Upper lobe of left lung (tissue), 6 donors: ENCODE measurements around the gene SPSB2. TPM values are rescaled to one million over a fixed set of nuclear protein-coding genes. Genes with fewer than 3 reads are reported as not detected.

Source experiments
- ATAC-seq, 2 donors: fragments of 200-7000 bp; cut with Tn5 transposase; one replicate each; pipeline ENCODE4 v1.9.1; 2022; ENCODE audit warnings: mild to moderate bottlenecking in 2 of 2, moderate library complexity in 2 of 2; ENCODE audit not compliant: low FRiP score in 2 of 2
- DNase-seq, 2 donors: peaks; one replicate each; pipeline ENCODE4 v3.0.0-alpha.2; 2019 to 2020
- H3K27ac ChIP-seq, 4 donors: fragments of 200-600 bp; sonication (generic); one replicate each; pipeline ENCODE4 v1.5.1; 2016 to 2019
- H3K27me3 ChIP-seq, 4 donors: fragments of 200-600 bp; sonication (generic); one replicate each; pipeline ENCODE4 v1.5.1; 2017 to 2019
- H3K36me3 ChIP-seq, 4 donors: fragments of 200-600 bp; sonication (generic); one replicate each; pipeline ENCODE4 v1.5.1; 2016 to 2019
- H3K4me1 ChIP-seq, 4 donors: fragments of 200-600 bp; sonication (generic); one replicate each; pipeline ENCODE4 v1.5.1; 2018 to 2019
- H3K4me3 ChIP-seq, 4 donors: fragments of 200-600 bp; sonication (generic); one replicate each; pipeline ENCODE4 v1.5.1; 2017 to 2019; ENCODE audit warnings: mild to moderate bottlenecking in 2 of 4, moderate library complexity in 1 of 4
- H3K9me3 ChIP-seq, 4 donors: fragments of 200-600 bp; sonication (generic); one replicate each; pipeline ENCODE4 v1.5.1; 2018 to 2019
- CTCF ChIP-seq, 6 experiments: fragments of 450-650 bp in 4 of 6; fragments of 200-600 bp in 2 of 6; sonication (generic) in 2 of 6; IDR thresholded peaks; one replicate each; pipeline ENCODE4 v1.5.1; 2016 to 2019; ENCODE audit warnings: antibody characterized with exemption in 6 of 6
- EP300 ChIP-seq, 4 donors: sonication (generic); formaldehyde crosslinking; IDR thresholded peaks; one replicate each; pipeline ENCODE4 v1.5.1; 2017; ENCODE audit warnings: antibody characterized with exemption in 4 of 4, control low read depth in 2 of 4
- POLR2A ChIP-seq, 4 donors: fragments of 450-650 bp; IDR thresholded peaks; one replicate each; pipeline ENCODE4 v1.5.1; 2016 to 2017; ENCODE audit warnings: antibody characterized with exemption in 4 of 4, mild to moderate bottlenecking in 2 of 4
- POLR2AphosphoS5 ChIP-seq, 2 donors: sonication (generic); formaldehyde crosslinking; IDR thresholded peaks; one replicate each; pipeline ENCODE4 v1.5.1; 2017; ENCODE audit warnings: antibody characterized with exemption in 2 of 2
- WGBS, 2 donors: methylation state at CpG; one replicate each; pipeline ENCODE4 v1.1.5; 2017 to 2018; 5-methylcytosine and 5-hydroxymethylcytosine counted together
- total RNA-seq, 6 donors: library from RNA; depleted of rRNA in 4 of 6; stranded (reverse); fragments of >200 nt in 4 of 6; gene quantifications; one replicate each; pipeline versions ENCODE4 v1.1.0 to v1.2.1, GENCODE V29; 2016 to 2021
- donor health status: DM: no; HTN: no; CAD: no; lungs with moderate emphysema.
- donor health status: DM: no; HTN: yes; CAD: no; lungs with severe emphysema.

The SPSB2 gene
- total RNA-seq, 6 donors from 2014 or later: 27.7 to 63.3 (median 35.0) TPM

- WGBS, 2 donors: 74 to 87% methylated on average over 4 to 12 of the region's 12 CpGs
- Histone ChIP-seq H3K9me3 (no peaks in the 10 kb centered on the region), H3K27me3 (peaks cover 0 to 11% (median 5%) of the 10 kb centered on the region in 4 donors), H3K4me3 (no peak overlapping the region), H3K27ac (no peak overlapping the region), H3K36me3 (no peaks in the 10 kb centered on the region), H3K4me1 (peaks cover 23 to 39% (median 32%) of the 10 kb centered on the region in 4 donors)
- TF ChIP-seq CTCF (IDR thresholded peaks at IDR 0.05) (no peak), POLR2A (IDR thresholded peaks at IDR 0.05) (no peak), POLR2AphosphoS5 (IDR thresholded peaks at IDR 0.05) (no peak), EP300 (IDR thresholded peaks at IDR 0.05) (no peak)
- DNase-seq: peak in 1 of 2 donors; percentile 66
- ATAC-seq: no peak
Measured at GRCh38 chr12:6823182-6824084, 49.7 kb downstream of the SPSB2 start.

GRCh38 chr12:6822426-6823135 is 50.5 kb downstream of the SPSB2 start:
- peaks cover 0 to 6% (median 2%) of the 10 kb centered on the region in 4 donors for H3K36me3 ChIP-seq
- WGBS, 2 donors: 67 to 71% methylated on average over 7 of the region's 7 CpGs
- H3K27me3 ChIP-seq: peaks cover 0 to 11% (median 2%) of the 10 kb centered on the region in 4 donors
- H3K4me1 ChIP-seq: peaks cover 17 to 32% (median 26%) of the 10 kb centered on the region in 4 donors
- TF ChIP-seq POLR2AphosphoS5 (IDR thresholded peaks at IDR 0.05) (no peak), POLR2A (IDR thresholded peaks at IDR 0.05) (no peak), CTCF (IDR thresholded peaks at IDR 0.05) (no peak), EP300 (IDR thresholded peaks at IDR 0.05) (no peak)
- H3K9me3 ChIP-seq: no peaks in the 10 kb centered on the region
- ATAC-seq (no peak), DNase-seq (no peak)
- peak overlapping the region in 3 of 4 donors; percentile 39 to 54 (median 43) for H3K4me3 ChIP-seq
- H3K27ac ChIP-seq: peak overlapping the region in 1 of 4 donors; percentile 82

GRCh38 chr12:6821591-6822425 is 51.3 kb downstream of the SPSB2 start, which contains the start of gene GPR162:
GPR162 (plus strand) TSS chr12:6821821; CDS start chr12:6823899, 2,078 bp downstream.
- peaks cover 12 to 25% (median 19%) of the 10 kb centered on the region in 4 donors for H3K4me1 ChIP-seq
- ATAC-seq (peak; percentile 20 to 79), DNase-seq (peak in 1 of 2 donors; percentile 87)
- no peak for TF ChIP-seq POLR2A (IDR thresholded peaks at IDR 0.05)
- no peak for TF ChIP-seq CTCF (IDR thresholded peaks at IDR 0.05)
- TF ChIP-seq EP300 (IDR thresholded peaks at IDR 0.05): no peak
- TF ChIP-seq POLR2AphosphoS5 (IDR thresholded peaks at IDR 0.05): no peak
- H3K27me3 ChIP-seq: peaks cover 0 to 11% (median 2%) of the 10 kb centered on the region in 4 donors
- peaks cover 0 to 10% (median 2%) of the 10 kb centered on the region in 4 donors for H3K36me3 ChIP-seq
- 2 to 7% methylated on average over 5 to 22 of the region's 28 CpGs for WGBS, 2 donors
- no peaks in the 10 kb centered on the region for H3K9me3 ChIP-seq
- peak within 1 kb of the TSS; percentile 3 to 82 (median 56) for H3K27ac ChIP-seq
- peak within 1 kb of the TSS in 3 of 4 donors; percentile 39 to 54 (median 43) for H3K4me3 ChIP-seq

Other genes starting within 250 kb of the SPSB2 start
- 1 to 10 TPM; 1.3 to 4.4 (median 2.9) TPM for gene LPAR5, start 237.3 kb downstream of the SPSB2 start, total RNA-seq
- gene ACRBP, start 225.9 kb downstream of the SPSB2 start, total RNA-seq: 10 to 100 TPM in 1 of 6 donors, 1 to 10 TPM in 5; 1.8 to 12.6 (median 5.9) TPM
- gene ING4, start 210.2 kb downstream of the SPSB2 start, total RNA-seq: 10 to 100 TPM; 24.3 to 79.6 (median 33.8) TPM
- 10 to 100 TPM; 33.4 to 52.8 (median 43.0) TPM for gene ZNF384, start 183.9 kb downstream of the SPSB2 start, total RNA-seq
- gene PIANP, start 172.5 kb downstream of the SPSB2 start, total RNA-seq: under 1 TPM in 3 of 6 donors, not detected in 3; 0.13 to 0.83 (median 0.39) TPM
- gene COPS7A, start 149.3 kb downstream of the SPSB2 start, total RNA-seq: 10 to 100 TPM; 36.9 to 70.2 (median 63.0) TPM
- gene MLF2, start 120.2 kb downstream of the SPSB2 start, total RNA-seq: 100 to 1,000 TPM; 136 to 221 (median 144) TPM
- gene PTMS, start 106.9 kb downstream of the SPSB2 start, total RNA-seq: 100 to 1,000 TPM; 142 to 463 (median 224) TPM
- gene LAG3, start 100.8 kb downstream of the SPSB2 start, total RNA-seq: 1 to 10 TPM in 4 of 6 donors, under 1 TPM in 2; 0.46 to 2.6 (median 1.5) TPM
- gene CD4, start 83.8 kb downstream of the SPSB2 start, total RNA-seq: 10 to 100 TPM; 10.5 to 86.6 (median 35.6) TPM
- gene GPR162, start 51.5 kb downstream of the SPSB2 start, total RNA-seq: 10 to 100 TPM in 5 of 6 donors, 1 to 10 TPM in 1; 8.1 to 47.1 (median 16.5) TPM
- gene P3H3, start 44.9 kb downstream of the SPSB2 start, total RNA-seq: 10 to 100 TPM in 2 of 6 donors, 1 to 10 TPM in 4; 2.7 to 15.7 (median 7.0) TPM
- gene GNB3, start 32.4 kb downstream of the SPSB2 start, total RNA-seq: 1 to 10 TPM in 2 of 6 donors, under 1 TPM in 3, not detected in 1; 0.44 to 1.4 (median 0.86) TPM
- gene CDCA3, start 22.0 kb downstream of the SPSB2 start, total RNA-seq: 10 to 100 TPM in 1 of 6 donors, 1 to 10 TPM in 3, under 1 TPM in 1, not detected in 1; 0.39 to 10.3 (median 2.8) TPM
- 10 to 100 TPM; 22.6 to 77.0 (median 35.6) TPM for gene USP5, start 21.2 kb downstream of the SPSB2 start, total RNA-seq
- 100 to 1,000 TPM; 137 to 407 (median 309) TPM for gene TPI1, start 5.8 kb downstream of the SPSB2 start, total RNA-seq
- 10 to 100 TPM; 12.0 to 83.2 (median 29.1) TPM for gene LRRC23, start 31.5 kb upstream of the SPSB2 start, total RNA-seq
- 10 to 100 TPM; 33.4 to 44.0 (median 40.7) TPM for gene ENO2, start 41.3 kb upstream of the SPSB2 start, total RNA-seq
- 100 to 1,000 TPM in 4 of 6 donors, 10 to 100 TPM in 2; 74.7 to 321 (median 133) TPM for gene ATN1, start 54.7 kb upstream of the SPSB2 start, total RNA-seq
- not detected for gene RNU7-1, start 70.5 kb upstream of the SPSB2 start, total RNA-seq
- gene C12orf57, start 70.7 kb upstream of the SPSB2 start, total RNA-seq: 100 to 1,000 TPM in 5 of 6 donors, 10 to 100 TPM in 1; 83.8 to 291 (median 179) TPM
- 100 to 1,000 TPM in 4 of 6 donors, 10 to 100 TPM in 2; 56.3 to 215 (median 114) TPM for gene PTPN6, start 78.1 kb upstream of the SPSB2 start, total RNA-seq
- 100 to 1,000 TPM; 101 to 196 (median 140) TPM for gene PHB2, start 97.4 kb upstream of the SPSB2 start, total RNA-seq
- 10 to 100 TPM; 30.4 to 47.4 (median 38.3) TPM for gene EMG1, start 97.6 kb upstream of the SPSB2 start, total RNA-seq
- 100 to 1,000 TPM in 1 of 6 donors, 10 to 100 TPM in 5; 56.3 to 110 (median 84.1) TPM for gene LPCAT3, start 145.2 kb upstream of the SPSB2 start, total RNA-seq
- gene C1S, start 187.4 kb upstream of the SPSB2 start, total RNA-seq: 100 to 1,000 TPM; 146 to 338 (median 208) TPM
- gene C1R, start 219.1 kb upstream of the SPSB2 start, total RNA-seq: 100 to 1,000 TPM; 116 to 410 (median 210) TPM
- gene C1RL, start 235.9 kb upstream of the SPSB2 start, total RNA-seq: 100 to 1,000 TPM in 1 of 6 donors, 10 to 100 TPM in 5; 55.9 to 224 (median 82.7) TPM